MM.1S (cell line): ENCODE measurements around the gene PRMT1.

Experiments
- DNase-seq: peaks from one replicate; pipeline ENCODE4 v3.0.0-alpha.2; 2015
- H2AFZ ChIP-seq: fragments of 300-600 bp; sonication (generic); 2 replicates; pipeline ENCODE4 v1.6.0; 2016; ENCODE audit warnings: antibody characterized with exemption, low read length
- H3F3A ChIP-seq: fragments of 300-600 bp; sonication (generic); 2 replicates; pipeline ENCODE4 v1.6.1; 2016; ENCODE audit warnings: mild to moderate bottlenecking, antibody characterized with exemption, low read length, moderate library complexity, mixed read lengths; ENCODE audit not compliant: insufficient read depth
- H3K27ac ChIP-seq: fragments of 300-600 bp; sonication (generic); 2 replicates; pipeline ENCODE4 v1.5.1; 2016; ENCODE audit warnings: mild to moderate bottlenecking, low read length
- H3K27me3 ChIP-seq: fragments of 300-600 bp; sonication (generic); replicated peaks from 2 replicates; pipeline ENCODE4 v1.6.0; 2016; ENCODE audit warnings: low read length; ENCODE audit not compliant: insufficient read depth
- H3K36me3 ChIP-seq: fragments of 300-600 bp; sonication (generic); replicated peaks from 2 replicates; pipeline ENCODE4 v1.6.1; 2016; ENCODE audit warnings: mild to moderate bottlenecking, low read length, mixed read lengths; ENCODE audit not compliant: insufficient read depth
- H3K4me1 ChIP-seq: fragments of 300-600 bp; sonication (generic); 2 replicates; pipeline ENCODE4 v1.6.1; 2016; ENCODE audit warnings: low read length, mixed read lengths
- H3K4me2 ChIP-seq: fragments of 300-600 bp; sonication (generic); 2 replicates; pipeline ENCODE4 v1.6.0; 2016; ENCODE audit warnings: low read depth, low read length
- H3K4me3 ChIP-seq: fragments of 300-600 bp; sonication (generic); 2 replicates; pipeline ENCODE4 v1.5.1; 2016; ENCODE audit warnings: low read length, mixed read lengths
- H3K79me2 ChIP-seq: fragments of 300-600 bp; sonication (generic); 2 replicates; pipeline ENCODE4 v1.6.1; 2016; ENCODE audit warnings: mixed run types, low read length, mixed read lengths
- H3K9ac ChIP-seq: fragments of 300-600 bp; sonication (generic); 2 replicates; pipeline ENCODE4 v1.6.1; 2016; ENCODE audit warnings: low read length, mixed read lengths
- H3K9me2 ChIP-seq: fragments of 300-600 bp; sonication (generic); replicated peaks from 2 replicates; pipeline ENCODE4 v1.6.1; 2016; ENCODE audit warnings: mild to moderate bottlenecking, low read length, mixed read lengths; ENCODE audit not compliant: insufficient read depth
- H3K9me3 ChIP-seq: fragments of 300-600 bp; sonication (generic); replicated peaks from 2 replicates; pipeline ENCODE4 v1.6.1; 2016; ENCODE audit warnings: mild to moderate bottlenecking, low read length, mixed read lengths; ENCODE audit not compliant: insufficient read depth
- H4K20me1 ChIP-seq: fragments of 300-600 bp; sonication (generic); 2 replicates; pipeline ENCODE4 v1.6.1; 2016; ENCODE audit warnings: mild to moderate bottlenecking, low read length, moderate library complexity, mixed read lengths; ENCODE audit not compliant: insufficient read depth
- EZH2 ChIP-seq: fragments of 300-600 bp; sonication (generic); optimal IDR thresholded peaks from 2 replicates; pipeline ENCODE3; 2017; ENCODE audit warnings: low read depth, mild to moderate bottlenecking, antibody characterized with exemption, low read length, mixed read lengths
- EZH2phosphoT487 ChIP-seq: fragments of 300-600 bp; sonication (generic); IDR thresholded peaks from 2 replicates; pipeline ENCODE4 v1.6.1; 2018; ENCODE audit warnings: antibody characterized with exemption, low read length
- TF ChIP-seq, protein P1 (sequence below): fragments of 300-600 bp; sonication (generic); IDR thresholded peaks from 2 replicates; pipeline ENCODE4 v1.5.1; 2016; ENCODE audit warnings: antibody characterized with exemption, low read length, mixed read lengths

The PRMT1 gene

DNA sequence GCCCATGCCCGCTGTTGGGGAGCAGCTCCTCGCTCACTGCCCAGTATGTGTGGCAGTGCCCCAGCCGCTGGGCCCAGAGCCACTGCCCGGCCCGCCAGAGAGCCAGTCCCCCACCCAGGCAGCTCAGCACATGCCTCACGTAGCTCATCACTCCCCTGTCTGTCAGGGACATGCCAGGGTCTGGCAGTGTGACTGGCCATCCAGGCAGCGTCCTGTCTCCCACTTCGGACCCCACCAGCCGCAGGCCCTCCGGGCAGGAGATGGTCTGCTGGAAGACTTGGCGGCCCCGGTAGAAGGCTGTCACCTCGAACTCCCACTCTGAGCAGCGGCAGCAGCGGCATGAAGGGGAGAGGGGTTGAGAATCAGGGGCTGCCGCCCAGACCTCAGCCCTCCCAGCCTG, 15.1 kb upstream of the PRMT1 start:
- H3K27ac ChIP-seq, result no peak overlapping the region
- no peaks in the 10 kb centered on the region for H3K27me3 ChIP-seq
- TF ChIP-seq, protein P1, sequence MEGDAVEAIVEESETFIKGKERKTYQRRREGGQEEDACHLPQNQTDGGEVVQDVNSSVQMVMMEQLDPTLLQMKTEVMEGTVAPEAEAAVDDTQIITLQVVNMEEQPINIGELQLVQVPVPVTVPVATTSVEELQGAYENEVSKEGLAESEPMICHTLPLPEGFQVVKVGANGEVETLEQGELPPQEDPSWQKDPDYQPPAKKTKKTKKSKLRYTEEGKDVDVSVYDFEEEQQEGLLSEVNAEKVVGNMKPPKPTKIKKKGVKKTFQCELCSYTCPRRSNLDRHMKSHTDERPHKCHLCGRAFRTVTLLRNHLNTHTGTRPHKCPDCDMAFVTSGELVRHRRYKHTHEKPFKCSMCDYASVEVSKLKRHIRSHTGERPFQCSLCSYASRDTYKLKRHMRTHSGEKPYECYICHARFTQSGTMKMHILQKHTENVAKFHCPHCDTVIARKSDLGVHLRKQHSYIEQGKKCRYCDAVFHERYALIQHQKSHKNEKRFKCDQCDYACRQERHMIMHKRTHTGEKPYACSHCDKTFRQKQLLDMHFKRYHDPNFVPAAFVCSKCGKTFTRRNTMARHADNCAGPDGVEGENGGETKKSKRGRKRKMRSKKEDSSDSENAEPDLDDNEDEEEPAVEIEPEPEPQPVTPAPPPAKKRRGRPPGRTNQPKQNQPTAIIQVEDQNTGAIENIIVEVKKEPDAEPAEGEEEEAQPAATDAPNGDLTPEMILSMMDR, result no peak
- TF ChIP-seq EZH2phosphoT487, result no peak
- TF ChIP-seq EZH2, result no peak
- no peak overlapping the region for H3K4me3 ChIP-seq
- no peak overlapping the region for H2AFZ ChIP-seq
- peaks cover 12% of the 10 kb centered on the region for H3K4me1 ChIP-seq
- no peaks in the 10 kb centered on the region for H3K9me3 ChIP-seq
- H3K9me2 ChIP-seq, result no peaks in the 10 kb centered on the region
- no peak overlapping the region for H3K4me2 ChIP-seq
- H4K20me1 ChIP-seq, result no peaks in the 10 kb centered on the region
- H3K79me2 ChIP-seq, result peaks cover 42% of the 10 kb centered on the region
- H3K9ac ChIP-seq, result no peak overlapping the region
- H3F3A ChIP-seq, result peaks cover 30% of the 10 kb centered on the region
- H3K36me3 ChIP-seq, result no peaks in the 10 kb centered on the region
- no peak for DNase-seq

DNA sequence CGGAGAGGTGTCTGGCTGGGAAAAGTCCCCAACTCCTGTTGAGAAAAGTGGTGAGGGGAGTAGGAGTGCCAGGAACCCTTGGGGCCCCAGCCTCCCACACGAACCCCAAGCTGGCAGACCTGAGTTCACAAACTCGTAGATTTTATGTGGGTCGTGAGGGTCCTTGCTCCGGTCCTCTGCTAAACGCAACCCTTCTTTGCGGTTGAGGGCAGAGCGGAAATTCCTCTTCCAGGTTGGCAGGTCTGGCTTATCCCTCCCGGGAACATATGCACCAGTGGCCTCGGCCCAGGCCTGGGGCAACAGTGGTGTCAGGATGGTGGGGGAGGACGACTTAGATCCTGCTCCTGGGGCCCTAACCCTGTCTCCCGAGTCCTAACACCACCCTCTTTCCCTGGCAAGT, 13.8 kb upstream of the PRMT1 start:
- H4K20me1 ChIP-seq, result no peaks in the 10 kb centered on the region
- peaks cover 18% of the 10 kb centered on the region for H3K4me1 ChIP-seq
- peaks cover 30% of the 10 kb centered on the region for H3F3A ChIP-seq
- no peaks in the 10 kb centered on the region for H3K9me3 ChIP-seq
- H3K9me2 ChIP-seq, result no peaks in the 10 kb centered on the region
- H3K4me2 ChIP-seq, result peak overlapping the region; percentile 61
- H3K9ac ChIP-seq, result peak overlapping the region; percentile 87; the same call in 1 of the 2 replicates
- H3K4me3 ChIP-seq, result peak overlapping the region; percentile 96
- H3K36me3 ChIP-seq, result no peaks in the 10 kb centered on the region
- peaks cover 50% of the 10 kb centered on the region for H3K79me2 ChIP-seq
- H3K27ac ChIP-seq, result peak overlapping the region; percentile 89; the same call in 1 of the 2 replicates
- H2AFZ ChIP-seq, result no peak overlapping the region
- no peaks in the 10 kb centered on the region for H3K27me3 ChIP-seq
- TF ChIP-seq EZH2phosphoT487, result no peak
- no peak for TF ChIP-seq EZH2
- TF ChIP-seq, protein P1, result no peak
- no peak for DNase-seq

DNA sequence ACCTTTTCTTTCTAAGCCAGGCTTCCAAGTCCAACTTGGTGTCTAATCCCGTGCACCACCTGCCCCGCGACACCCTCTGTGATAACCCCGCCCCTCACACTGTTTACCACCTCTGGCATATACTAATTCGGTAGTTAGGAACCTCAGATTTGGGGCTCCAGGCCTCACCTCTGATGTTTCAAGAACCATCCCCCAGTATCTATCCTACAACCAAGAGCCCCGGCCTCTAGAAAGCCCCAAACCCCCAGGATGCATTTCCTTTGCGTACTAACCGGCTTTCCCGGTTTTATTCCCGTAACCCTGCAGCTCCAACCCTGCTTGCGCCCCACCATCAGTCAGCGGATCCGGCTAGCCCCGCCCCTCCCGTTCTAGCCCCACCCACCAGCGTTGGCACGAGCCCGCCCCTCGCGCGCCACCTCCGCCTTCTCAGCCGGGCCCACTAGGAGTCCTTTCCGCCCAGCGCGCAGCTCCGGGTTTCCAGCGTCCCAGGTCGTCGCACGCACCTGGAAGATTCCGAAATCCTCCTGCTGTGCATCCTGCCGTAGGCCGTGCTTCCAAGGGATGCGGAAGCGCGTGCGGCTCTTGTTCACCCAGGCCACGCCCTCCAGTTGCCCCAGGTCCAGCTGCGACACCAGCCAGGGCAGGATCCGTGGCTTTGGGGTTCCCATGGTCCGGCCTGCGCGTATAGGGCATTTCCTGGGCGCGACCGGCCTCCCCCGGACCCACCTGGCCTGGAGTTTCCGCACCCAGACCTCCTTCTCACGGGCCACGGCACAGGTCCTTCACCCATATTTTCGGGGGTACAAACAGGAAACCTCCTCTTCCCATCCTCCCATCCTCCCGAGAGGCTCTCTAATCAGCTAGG, 12.7 kb upstream of the PRMT1 start:
- peak overlapping the region; percentile 46; the same call in 1 of the 2 replicates for H2AFZ ChIP-seq
- peaks cover 52% of the 10 kb centered on the region for H3K79me2 ChIP-seq
- H3K9me2 ChIP-seq, result no peaks in the 10 kb centered on the region
- H3K27me3 ChIP-seq, result no peaks in the 10 kb centered on the region
- H3K4me3 ChIP-seq, result peak overlapping the region; percentile 96
- peaks cover 18% of the 10 kb centered on the region for H3K4me1 ChIP-seq
- H3K27ac ChIP-seq, result peak overlapping the region; percentile 89
- H3K9ac ChIP-seq, result peak overlapping the region; percentile 87
- no peak for TF ChIP-seq EZH2
- TF ChIP-seq, protein P1, result peak; percentile 13; the same call in 1 of the 2 replicates
- TF ChIP-seq EZH2phosphoT487, result no peak
- peak; percentile 81 for DNase-seq
- no peaks in the 10 kb centered on the region for H3K9me3 ChIP-seq
- H3K4me2 ChIP-seq, result peak overlapping the region; percentile 61
- H3K36me3 ChIP-seq, result no peaks in the 10 kb centered on the region
- no peaks in the 10 kb centered on the region for H4K20me1 ChIP-seq
- peaks cover 30% of the 10 kb centered on the region for H3F3A ChIP-seq
